Measurements from ENCODE around the gene HTT. TPM values are rescaled to one million over a fixed set of nuclear protein-coding genes. Genes with fewer than 3 reads are reported as not detected.

The HTT gene
- polyA plus RNA-seq, 2 of the 4 experiments (the other 2 are of a cell fraction), result 14.5 to 16.9 TPM

DNA sequence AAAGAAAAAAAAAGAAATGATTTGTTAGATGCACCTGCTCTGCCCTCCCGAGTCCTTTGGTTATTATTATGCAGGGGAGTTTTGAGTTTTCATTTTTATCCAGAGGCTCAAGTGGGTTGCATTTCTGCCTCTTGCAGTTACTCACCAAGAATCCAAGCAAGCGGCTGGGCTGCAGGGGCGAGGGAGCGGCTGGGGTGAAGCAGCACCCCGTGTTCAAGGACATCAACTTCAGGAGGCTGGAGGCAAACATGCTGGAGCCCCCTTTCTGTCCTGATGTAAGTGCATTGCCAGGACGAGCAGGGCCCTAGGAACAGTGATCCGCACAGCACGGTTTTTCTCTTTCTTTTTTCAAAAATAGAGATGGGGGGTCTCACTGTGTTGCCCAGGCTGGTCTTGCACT lies 39.2 kb upstream of the HTT start:
- POLR2A ChIA-PET, result no interaction called here
- H3K9me3 ChIP-seq, result no peaks in the 10 kb centered on the region
- no peak overlapping the region for H3K4me2 ChIP-seq
- TF ChIP-seq TFCP2L1 (CRISPR knock-in tag; IDR thresholded peaks at IDR 0.05) (no peak), HOXA7 (CRISPR knock-in tag; IDR thresholded peaks at IDR 0.05) (no peak), JUNB (IDR thresholded peaks at IDR 0.05) (no peak), PHF8 (IDR thresholded peaks at IDR 0.05; ENCODE audit: borderline replicate concordance, low read depth) (no peak), CHD2 (IDR thresholded peaks at IDR 0.05; ENCODE audit: low read length, partially characterized antibody) (no peak), BHLHE40 (IDR thresholded peaks at IDR 0.05; ENCODE audit: low read depth, low read length) (no peak)
- TF ChIP-seq, protein P1, sequence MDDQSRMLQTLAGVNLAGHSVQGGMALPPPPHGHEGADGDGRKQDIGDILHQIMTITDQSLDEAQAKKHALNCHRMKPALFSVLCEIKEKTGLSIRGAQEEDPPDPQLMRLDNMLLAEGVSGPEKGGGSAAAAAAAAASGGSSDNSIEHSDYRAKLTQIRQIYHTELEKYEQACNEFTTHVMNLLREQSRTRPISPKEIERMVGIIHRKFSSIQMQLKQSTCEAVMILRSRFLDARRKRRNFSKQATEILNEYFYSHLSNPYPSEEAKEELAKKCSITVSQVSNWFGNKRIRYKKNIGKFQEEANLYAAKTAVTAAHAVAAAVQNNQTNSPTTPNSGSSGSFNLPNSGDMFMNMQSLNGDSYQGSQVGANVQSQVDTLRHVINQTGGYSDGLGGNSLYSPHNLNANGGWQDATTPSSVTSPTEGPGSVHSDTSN (IDR thresholded peaks at IDR 0.05), result no peak
- CTCF ChIA-PET, result interaction anchor here (0.7 to 1.5 kb wide), 3 partner anchors 11 to 17 kb away, joined by 3 read pairs; no protein-coding TSS in a partner anchor
- no peaks in the 10 kb centered on the region for H3K4me1 ChIP-seq
- WGBS (ENCODE audit: missing lambda C conversion rate), result 67% methylated on average over 8 of the region's 8 CpGs
- H3K27ac ChIP-seq, result no peak overlapping the region
- DNase-seq (ENCODE audit: low read depth in 1 of 2, low spot score in 1 of 2), result no peak
- ATAC-seq, result no peak
- H3K4me3 ChIP-seq, result no peak overlapping the region
- no peak for FAIRE-seq

- FAIRE-seq (no peak), ATAC-seq (no peak)
Observed at GRCh38 chr4:3035674-3036073, 38.8 kb upstream of the HTT start.

GRCh38 chr4:3036131-3036952 lies 38.1 kb upstream of the HTT start:
- Histone ChIP-seq H3K4me2 (no peak overlapping the region), H3K4me1 (no peaks in the 10 kb centered on the region), H3K4me3 (no peak overlapping the region), H3K27ac (no peak overlapping the region), H3K9me3 (no peaks in the 10 kb centered on the region)
- CTCF ChIA-PET, result interaction anchor here (0.7 to 2.7 kb wide), 11 partner anchors 11 to 72 kb away, joined by 3 to 11 read pairs (median 4); partner anchors contain the start of gene GRK4
- TF ChIP-seq JUN (IDR thresholded peaks at IDR 0.05) (no peak), FOSB (CRISPR knock-in tag; IDR thresholded peaks at IDR 0.05) (no peak), EP300 (IDR thresholded peaks at IDR 0.05) (no peak), ELK1 (IDR thresholded peaks at IDR 0.05; ENCODE audit: low read depth, low read length) (no peak), NR3C1 (IDR thresholded peaks at IDR 0.05) (no peak), CEBPB (IDR thresholded peaks at IDR 0.05) (no peak), USF2 (IDR thresholded peaks at IDR 0.05) (no peak), REST (IDR thresholded peaks at IDR 0.05) (no peak), ZSCAN20 (CRISPR knock-in tag; IDR thresholded peaks at IDR 0.05) (no peak), MAZ (IDR thresholded peaks at IDR 0.05; ENCODE audit: borderline replicate concordance, low read depth, low read length) (no peak), HOXB13 (CRISPR knock-in tag; IDR thresholded peaks at IDR 0.05; ENCODE audit: low read depth) (no peak), FOSL2 (IDR thresholded peaks at IDR 0.05) (no peak), FOSL2 (CRISPR knock-in tag; IDR thresholded peaks at IDR 0.05) (no peak)
- TF ChIP-seq, protein P1 (IDR thresholded peaks at IDR 0.05), result no peak
- TF ChIP-seq, protein P2, sequence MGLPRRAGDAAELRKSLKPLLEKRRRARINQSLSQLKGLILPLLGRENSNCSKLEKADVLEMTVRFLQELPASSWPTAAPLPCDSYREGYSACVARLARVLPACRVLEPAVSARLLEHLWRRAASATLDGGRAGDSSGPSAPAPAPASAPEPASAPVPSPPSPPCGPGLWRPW (IDR thresholded peaks at IDR 0.05), result no peak
- ATAC-seq, result no peak
- no peak for DNase-seq (ENCODE audit: low read depth in 1 of 2, low spot score in 1 of 2)
- POLR2A ChIA-PET, result no interaction called here
- FAIRE-seq, result no peak
- WGBS (ENCODE audit: missing lambda C conversion rate), result 65% methylated on average over 7 of the region's 21 CpGs

More at GRCh38 chr4:3035674-3036073, 38.8 kb upstream of the HTT start:
- H3K4me3 ChIP-seq, result no peak overlapping the region
- no peak overlapping the region for H3K27ac ChIP-seq
- no peak for TF ChIP-seq PHF8 (IDR thresholded peaks at IDR 0.05; ENCODE audit: borderline replicate concordance, low read depth)
- POLR2A ChIA-PET, result no interaction called here
- 48% methylated on average over 6 of the region's 6 CpGs for WGBS (ENCODE audit: missing lambda C conversion rate)
- H3K9me3 ChIP-seq, result no peaks in the 10 kb centered on the region
- no peak overlapping the region for H3K4me2 ChIP-seq
- DNase-seq (ENCODE audit: low read depth in 1 of 2, low spot score in 1 of 2), result no peak
- CTCF ChIA-PET, result interaction anchor here (0.7 to 1.5 kb wide), 3 partner anchors 11 to 18 kb away, joined by 3 read pairs; no protein-coding TSS in a partner anchor
- no peaks in the 10 kb centered on the region for H3K4me1 ChIP-seq
